ENCODE results near the gene NACA. TPM values are rescaled to one million over a fixed set of nuclear protein-coding genes. Genes with fewer than 3 reads are reported as not detected.

The NACA gene
- total and polyA plus RNA-seq, 2 of the 13 experiments (the other 11 are each of a cell fraction or from before 2014, with no cell fraction given): 799 to 1,700 TPM

- TF ChIP-seq CERS6 (CRISPR knock-in tag; IDR thresholded peaks at IDR 0.05) (no peak), ZNF468 (CRISPR knock-in tag; IDR thresholded peaks at IDR 0.05) (no peak), NFE2L2 (IDR thresholded peaks at IDR 0.05; ENCODE audit: low read length) (0 out of 2 replicates have a peak, but pooled peaks have one; percentile 4), FOXK1 (CRISPR knock-in tag; IDR thresholded peaks at IDR 0.05; ENCODE audit: borderline replicate concordance, low read depth) (no peak), ATF5 (CRISPR knock-in tag; IDR thresholded peaks at IDR 0.05; ENCODE audit: low read depth) (no peak), EED (CRISPR knock-in tag; IDR thresholded peaks at IDR 0.05) (no peak), ZNF253 (CRISPR knock-in tag; IDR thresholded peaks at IDR 0.05; ENCODE audit: borderline replicate concordance) (no peak), JUN (CRISPR knock-in tag; IDR thresholded peaks at IDR 0.05) (0 out of 2 replicates have a peak, but pooled peaks have one; percentile 56), ZNF136 (CRISPR knock-in tag; IDR thresholded peaks at IDR 0.05; ENCODE audit: low read depth) (no peak), MZF1 (CRISPR knock-in tag; IDR thresholded peaks at IDR 0.05; ENCODE audit: borderline replicate concordance) (no peak), SRF (IDR thresholded peaks at IDR 0.05; ENCODE audit: low read depth, low read length) (no peak), SP2 (CRISPR knock-in tag; IDR thresholded peaks at IDR 0.05) (no peak), NAIF1 (CRISPR knock-in tag; IDR thresholded peaks at IDR 0.05; ENCODE audit: borderline replicate concordance) (peak; percentile 34; the same call in 1 of the 2 replicates), ZNF251 (CRISPR knock-in tag; IDR thresholded peaks at IDR 0.05) (no peak), ARHGAP35 (CRISPR knock-in tag; IDR thresholded peaks at IDR 0.05; ENCODE audit: borderline replicate concordance) (no peak), SETDB1 (CRISPR knock-in tag; IDR thresholded peaks at IDR 0.05; ENCODE audit: borderline replicate concordance) (peak; percentile 79; the same call in 1 of the 2 replicates), REXO4 (CRISPR knock-in tag; IDR thresholded peaks at IDR 0.05; ENCODE audit: borderline replicate concordance) (no peak), AFF4 (CRISPR knock-in tag; IDR thresholded peaks at IDR 0.05) (no peak), ZNF383 (CRISPR knock-in tag; IDR thresholded peaks at IDR 0.05; ENCODE audit: borderline replicate concordance) (no peak), HOXA5 (CRISPR knock-in tag; IDR thresholded peaks at IDR 0.05) (no peak), ZNF775 (CRISPR knock-in tag; IDR thresholded peaks at IDR 0.05; ENCODE audit: borderline replicate concordance) (0 out of 2 replicates have a peak, but pooled peaks have one; percentile 25), ZNF572 (CRISPR knock-in tag; IDR thresholded peaks at IDR 0.05) (no peak), ZNF234 (CRISPR knock-in tag; conservative IDR thresholded peaks at IDR 0.05) (no peak), ZNF761 (CRISPR knock-in tag; conservative IDR thresholded peaks at IDR 0.05) (no peak), SP5 (CRISPR knock-in tag; IDR thresholded peaks at IDR 0.05; ENCODE audit: borderline replicate concordance, low read depth) (no peak), PHF5A (CRISPR knock-in tag; IDR thresholded peaks at IDR 0.05; ENCODE audit: low read depth, unreplicated experiment) (no peak), CC2D1A (CRISPR knock-in tag; IDR thresholded peaks at IDR 0.05) (no peak)
Measured at GRCh38 chr12:56758728-56759262, 33.7 kb upstream of the NACA start (continued).
